Raji (cell line): ENCODE data around the gene EEF1AKMT2.

Experiments
- POLR2A ChIP-seq: IDR thresholded peaks from 2 replicates; pipeline ENCODE4 v1.6.1; 2011; ENCODE audit warnings: low read depth, low read length, control low read depth; ENCODE audit not compliant: insufficient read depth

EEF1AKMT2 gene

DNA sequence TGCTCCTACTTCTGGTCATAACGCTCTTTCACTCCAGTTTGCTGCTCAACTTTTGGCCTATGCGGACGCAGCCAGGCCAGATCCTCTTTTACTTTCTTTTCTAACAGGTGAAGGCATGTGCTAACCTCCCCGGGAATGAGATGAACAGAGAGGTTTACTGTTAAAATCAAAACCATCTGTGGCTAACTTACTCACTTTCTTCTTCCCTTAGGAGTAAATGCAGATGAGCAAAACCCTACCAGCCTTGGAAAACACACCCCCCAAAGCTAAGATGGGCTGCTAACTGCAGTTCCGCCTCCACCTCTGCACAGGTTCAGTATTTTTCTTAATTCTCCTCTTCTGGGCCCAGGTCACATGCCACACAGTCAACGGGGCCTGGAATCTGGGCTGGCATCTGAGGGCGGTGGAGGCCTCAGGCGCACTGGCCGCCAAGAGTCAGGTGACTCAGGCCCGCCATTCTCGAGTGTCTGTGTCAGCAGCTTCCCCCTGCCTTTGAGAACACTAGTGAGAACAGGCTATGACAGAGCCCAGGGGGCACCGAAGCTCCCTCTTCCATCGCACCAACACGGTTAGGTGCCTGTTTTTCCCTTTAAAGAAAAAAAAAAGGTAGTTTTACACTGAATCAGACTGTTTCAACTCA, 58.6 kb downstream of the EEF1AKMT2 start:
- TF ChIP-seq POLR2A, result no peak

DNA sequence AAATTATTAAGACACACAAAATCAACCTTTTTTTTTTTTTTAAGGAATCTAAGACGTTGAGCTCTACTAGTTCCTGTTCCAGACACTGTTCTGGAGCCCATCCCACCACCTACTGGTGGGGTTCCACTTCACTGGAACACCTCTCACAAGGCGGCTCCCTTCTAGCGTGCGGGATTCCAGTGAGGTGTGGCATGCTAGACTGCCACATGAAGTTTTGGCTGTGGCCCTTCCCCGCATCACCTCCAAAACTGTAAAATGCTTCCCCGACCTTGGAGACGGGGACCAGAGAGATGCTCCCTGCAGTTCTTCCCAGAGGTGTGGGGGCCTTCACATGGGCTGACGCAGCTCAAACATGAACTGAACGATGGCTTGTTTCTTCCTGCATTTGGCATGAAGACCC, 60.1 kb downstream of the EEF1AKMT2 start:
- no peak for TF ChIP-seq POLR2A

DNA sequence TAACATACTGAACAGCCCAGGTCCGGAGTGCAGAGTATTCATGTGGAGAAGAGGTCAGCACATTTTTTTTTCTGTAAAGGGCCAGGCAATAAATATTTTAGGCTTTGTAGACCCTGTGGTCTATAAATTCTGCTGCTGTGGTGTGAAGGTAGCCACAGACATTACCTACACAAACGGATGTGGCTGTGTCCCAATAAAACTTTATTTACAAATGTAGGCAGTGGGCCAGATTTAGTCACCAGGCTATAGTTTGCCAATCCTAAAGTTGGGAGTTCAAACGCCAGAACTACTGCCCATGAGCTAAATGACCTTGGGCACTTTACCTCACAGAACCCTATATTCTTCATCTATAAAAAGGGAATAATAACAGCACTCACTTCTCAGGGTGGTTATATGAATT, 60.9 kb downstream of the EEF1AKMT2 start:
- TF ChIP-seq POLR2A, result no peak

DNA sequence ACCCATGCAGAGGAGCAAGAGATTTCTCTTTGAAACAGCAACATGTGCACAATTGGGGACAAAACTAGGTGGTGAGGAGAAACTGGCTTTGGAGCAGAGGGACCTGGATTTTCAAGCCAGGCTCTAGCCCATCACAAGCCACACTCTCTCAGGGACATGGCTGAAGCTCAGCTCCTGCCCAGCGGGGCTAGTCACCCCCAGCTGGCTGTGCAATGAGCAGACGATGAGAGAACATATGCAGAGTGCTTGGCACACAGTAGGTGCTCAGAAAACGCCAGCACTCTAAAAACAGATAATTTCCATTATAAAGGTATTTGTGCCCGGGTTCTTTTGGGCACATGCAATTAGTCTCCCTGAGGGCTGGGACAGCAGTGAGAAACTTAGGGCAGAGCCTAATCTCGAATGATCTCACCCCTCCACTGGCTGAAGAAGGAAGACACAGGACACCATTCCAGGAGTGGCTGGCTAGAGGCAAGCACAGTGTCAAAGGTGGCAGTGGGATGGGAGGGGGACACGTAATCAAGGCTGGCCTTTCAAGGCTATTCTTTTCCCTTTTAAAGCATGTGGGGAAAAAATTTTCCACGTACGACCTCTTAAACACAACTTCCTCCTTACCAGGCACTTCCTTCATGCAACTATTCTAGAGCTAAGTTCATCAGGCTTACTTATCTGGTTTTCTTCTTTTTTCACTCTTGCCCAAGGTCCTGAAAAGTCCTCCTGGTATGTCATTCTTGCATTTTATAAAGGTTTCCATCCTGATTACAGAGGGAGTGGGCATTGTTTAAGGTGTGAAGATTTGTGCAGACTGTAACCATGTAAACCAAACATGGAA, 62.6 kb downstream of the EEF1AKMT2 start:
- TF ChIP-seq POLR2A, result no peak

DNA sequence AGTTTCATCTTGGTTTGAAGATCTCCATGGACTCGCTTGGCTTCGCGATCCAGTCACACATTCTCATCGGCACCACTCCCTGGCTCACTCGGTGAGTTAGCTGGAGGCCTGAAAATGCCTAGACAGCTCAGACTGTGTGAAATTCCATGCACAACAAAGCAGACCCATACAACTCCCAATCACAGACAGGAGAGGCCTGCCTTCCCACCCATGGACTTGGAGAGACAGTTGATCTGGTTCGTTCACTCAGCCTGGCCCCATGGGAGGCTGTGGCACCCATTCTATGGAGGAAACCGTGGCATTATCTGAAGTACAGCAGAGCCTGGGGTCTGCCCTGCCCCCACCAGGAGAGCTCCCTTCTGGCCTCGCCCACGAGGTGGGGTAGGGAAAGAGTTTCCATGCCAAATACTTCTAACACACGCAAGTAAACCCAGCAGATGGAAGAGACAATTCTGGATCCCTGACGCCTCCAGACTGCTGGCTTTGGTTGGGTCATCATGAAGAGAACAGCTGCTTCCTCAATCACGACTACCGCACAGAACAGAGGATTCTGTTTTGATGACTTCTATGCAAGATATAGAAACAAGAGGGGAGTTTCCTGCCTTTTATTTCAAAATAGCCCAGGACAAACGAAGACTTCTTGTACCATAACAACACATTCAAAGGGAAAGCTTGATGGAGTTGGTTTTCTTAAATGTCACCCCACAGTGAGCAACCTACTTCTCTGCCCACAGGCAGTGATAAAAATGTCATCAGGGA, 63.4 kb downstream of the EEF1AKMT2 start:
- no peak for TF ChIP-seq POLR2A

DNA sequence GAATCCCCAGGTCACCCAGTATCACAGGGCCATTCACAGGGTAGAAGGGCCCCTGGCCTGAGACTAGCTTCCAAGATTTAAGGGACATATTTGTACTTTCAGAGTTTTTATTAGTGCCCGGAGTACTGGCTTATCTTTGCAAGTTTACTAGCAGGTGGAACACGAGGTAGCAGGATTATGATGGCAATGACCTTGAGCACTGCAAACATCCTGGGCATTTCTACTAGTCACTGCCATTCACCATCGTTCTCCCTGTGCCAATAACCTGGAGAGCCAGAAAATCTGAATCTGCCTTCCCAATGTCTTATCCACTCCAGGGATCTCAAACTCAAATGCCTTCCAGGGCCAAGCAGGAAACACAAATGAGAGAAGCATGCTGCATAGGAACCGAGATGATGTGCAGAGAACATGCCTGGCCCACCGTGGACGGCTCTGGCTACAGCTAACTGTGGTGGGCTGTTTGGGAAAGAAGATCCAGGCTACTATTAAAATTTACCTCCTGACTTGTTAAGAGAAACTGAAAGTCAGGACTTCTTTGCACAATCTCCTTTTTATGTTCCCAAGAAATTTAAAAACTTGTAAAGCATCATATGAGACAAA, 64.2 kb downstream of the EEF1AKMT2 start:
- TF ChIP-seq POLR2A, result no peak

DNA sequence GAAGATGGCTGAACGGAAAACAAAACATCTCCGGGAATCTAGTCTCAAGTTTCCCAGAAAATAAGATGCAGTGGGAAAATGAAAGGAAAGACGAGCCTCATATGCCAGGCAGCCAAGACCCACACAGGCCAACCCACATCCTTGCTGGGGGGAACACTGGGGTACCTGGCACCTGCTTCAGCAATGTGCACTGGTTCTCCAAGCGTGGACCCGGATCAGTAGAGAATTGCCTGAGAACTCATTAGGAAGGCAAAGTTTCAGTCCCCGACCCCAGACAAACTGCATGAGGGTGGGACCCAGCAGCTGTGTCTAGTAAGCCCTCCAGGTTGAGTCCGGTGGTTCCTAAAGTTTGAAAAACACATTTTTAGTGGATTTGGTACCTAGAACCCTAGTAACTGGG, 65.9 kb downstream of the EEF1AKMT2 start:
- no peak for TF ChIP-seq POLR2A

DNA sequence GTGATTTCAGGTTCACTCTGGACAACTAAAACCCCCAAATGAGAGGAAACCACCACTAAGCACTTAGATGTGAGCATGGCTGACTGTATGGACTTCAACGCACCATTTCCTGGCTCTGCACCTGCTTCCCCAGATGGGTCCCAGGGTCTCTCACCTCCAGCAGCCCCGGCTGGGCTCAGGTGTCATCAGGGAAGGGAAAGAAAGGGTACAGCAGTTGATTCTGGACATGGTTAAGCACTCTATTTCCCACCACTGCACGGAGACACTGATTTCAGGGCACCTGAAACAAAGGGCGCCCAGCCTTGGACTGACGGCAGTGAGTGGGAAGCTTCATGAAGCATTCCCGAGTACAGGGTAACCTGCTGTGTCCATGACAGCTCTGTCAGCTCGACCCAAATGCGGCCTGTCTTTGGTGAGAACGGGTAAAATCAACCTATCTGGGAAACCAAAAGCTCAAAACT, 66.5 kb downstream of the EEF1AKMT2 start:
- TF ChIP-seq POLR2A, result no peak

DNA sequence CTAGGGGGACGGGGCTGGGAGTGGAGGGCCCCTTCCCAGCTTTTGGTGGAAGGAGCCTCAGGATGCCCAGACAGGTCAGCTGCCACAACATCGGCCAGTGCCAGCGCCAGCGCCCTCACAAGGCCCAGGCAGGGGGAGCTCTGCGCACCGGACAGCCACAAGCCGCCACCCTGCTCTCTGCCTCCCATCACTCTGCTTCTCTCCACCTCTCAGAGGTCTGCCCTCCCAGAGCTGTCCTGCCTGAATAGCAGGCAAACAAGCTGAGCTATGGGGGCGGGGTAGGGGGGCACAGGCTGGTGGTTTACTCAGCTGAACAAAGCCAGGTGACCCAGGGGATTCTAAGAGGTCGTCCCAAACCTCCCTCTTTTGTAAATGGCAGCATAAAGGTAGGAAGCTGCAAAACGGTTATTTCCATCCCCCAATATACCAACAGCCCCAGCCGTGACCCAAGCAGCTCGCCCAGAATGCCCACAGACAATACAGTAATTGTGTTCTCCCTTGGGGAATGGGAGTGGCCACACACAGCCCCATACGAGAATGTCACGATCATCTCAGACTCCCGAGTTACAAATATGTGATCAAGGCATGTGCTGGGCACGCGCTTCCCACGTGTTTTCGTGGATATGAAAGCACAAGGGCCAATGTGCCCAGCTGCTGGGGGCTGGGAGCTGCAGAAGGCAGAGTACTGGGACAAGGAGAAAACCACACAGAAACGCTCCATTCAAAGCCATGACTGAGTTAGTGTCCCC, 67.2 kb downstream of the EEF1AKMT2 start:
- TF ChIP-seq POLR2A, result no peak

DNA sequence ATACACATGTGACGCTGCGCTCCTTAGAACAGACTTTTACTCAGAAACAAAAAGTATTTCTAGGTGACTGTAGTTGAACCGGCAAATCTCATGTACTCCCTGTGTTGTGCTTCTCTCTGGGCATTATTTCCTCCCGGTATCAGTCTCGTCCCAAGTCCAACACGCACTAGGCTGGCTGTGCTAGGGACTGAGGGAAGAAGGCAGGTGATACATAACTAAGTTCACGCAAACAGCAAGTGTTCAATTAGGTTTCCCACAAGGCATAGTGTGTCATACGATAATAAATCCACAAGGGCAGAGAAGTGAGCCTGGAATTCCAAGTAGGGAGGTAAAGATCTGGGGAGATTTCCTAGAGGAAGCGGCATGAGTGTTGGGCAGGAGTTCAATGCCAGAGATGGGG, 67.9 kb downstream of the EEF1AKMT2 start:
- TF ChIP-seq POLR2A, result no peak

DNA sequence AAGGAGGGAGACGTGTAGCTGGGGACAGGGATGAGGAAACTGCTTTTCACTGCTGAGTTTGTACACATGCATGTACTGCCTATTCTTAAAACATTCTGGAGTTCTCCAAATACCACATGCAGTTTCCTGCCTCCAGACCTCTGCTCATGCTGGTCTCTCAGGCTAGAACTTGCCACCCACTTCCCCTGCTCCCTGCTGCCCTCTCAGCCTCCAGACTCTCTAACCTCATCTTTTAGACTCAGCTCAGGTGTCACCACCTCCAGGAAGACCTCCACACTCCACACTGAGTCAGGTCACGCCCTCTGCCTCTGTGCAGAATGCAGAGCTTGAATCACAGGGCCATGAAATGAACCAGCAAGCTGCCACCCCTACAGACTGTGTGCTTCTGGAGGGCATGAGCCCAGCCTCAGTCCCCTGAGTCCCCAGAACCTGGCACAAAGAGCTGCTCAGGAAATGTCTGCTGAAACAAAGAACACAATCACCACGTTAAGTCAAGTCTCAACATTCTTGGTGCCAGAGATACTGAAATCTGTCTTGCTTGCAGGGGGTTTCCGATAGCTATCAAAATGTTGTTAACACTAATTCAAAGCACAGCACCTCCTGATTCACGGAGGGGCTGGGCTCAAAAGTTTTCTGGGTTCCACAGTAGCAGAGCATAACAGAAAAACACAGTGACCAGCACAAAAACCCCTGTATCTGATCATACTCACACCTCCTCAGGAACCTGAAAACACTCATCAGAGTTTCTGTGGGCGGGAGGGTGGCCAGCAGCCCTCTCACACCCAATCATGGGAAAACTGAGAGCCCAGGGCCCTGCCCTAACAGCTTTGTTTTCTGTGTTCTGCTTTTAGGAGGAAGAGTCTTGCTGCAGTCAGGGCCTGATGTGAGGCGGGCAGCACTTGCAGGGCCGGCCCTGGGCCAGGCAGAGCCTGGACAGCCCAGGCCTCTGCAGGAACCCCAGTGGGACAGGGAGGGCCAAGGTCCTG, 68.6 kb downstream of the EEF1AKMT2 start:
- TF ChIP-seq POLR2A, result no peak

DNA sequence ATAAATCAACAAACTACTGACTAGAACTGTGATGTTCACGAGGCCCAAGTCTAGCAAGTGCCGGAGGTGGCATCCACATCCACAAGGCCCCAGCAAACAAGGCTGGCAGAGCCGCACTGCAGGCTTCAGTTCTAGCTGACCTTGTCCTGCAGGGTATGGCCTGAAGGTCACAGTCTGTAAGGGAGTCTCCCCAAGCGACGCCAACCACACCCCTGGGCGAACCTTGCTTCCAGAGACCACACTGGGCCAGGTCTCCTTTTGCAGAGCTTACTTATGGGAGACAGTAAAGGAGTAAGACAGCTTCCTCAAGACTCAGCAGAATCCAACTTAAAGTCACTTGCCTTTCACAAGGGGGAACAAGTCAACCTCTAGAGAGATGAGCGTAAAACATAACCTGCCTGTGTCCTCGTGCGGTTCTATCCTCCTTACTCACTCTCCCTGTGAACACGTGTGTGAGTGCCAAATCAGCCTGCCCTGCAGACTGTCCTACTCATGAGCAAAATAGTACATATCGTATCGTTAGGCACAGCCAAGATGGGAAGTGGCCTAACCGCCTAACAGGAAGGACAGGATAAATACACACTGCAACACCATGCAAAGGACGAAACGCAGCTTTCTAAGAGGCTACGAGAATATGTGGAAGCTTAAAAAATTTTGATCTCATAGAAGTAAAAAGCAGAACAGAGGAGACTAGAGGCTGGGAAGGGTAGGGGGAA, 70.2 kb downstream of the EEF1AKMT2 start:
- no peak for TF ChIP-seq POLR2A

DNA sequence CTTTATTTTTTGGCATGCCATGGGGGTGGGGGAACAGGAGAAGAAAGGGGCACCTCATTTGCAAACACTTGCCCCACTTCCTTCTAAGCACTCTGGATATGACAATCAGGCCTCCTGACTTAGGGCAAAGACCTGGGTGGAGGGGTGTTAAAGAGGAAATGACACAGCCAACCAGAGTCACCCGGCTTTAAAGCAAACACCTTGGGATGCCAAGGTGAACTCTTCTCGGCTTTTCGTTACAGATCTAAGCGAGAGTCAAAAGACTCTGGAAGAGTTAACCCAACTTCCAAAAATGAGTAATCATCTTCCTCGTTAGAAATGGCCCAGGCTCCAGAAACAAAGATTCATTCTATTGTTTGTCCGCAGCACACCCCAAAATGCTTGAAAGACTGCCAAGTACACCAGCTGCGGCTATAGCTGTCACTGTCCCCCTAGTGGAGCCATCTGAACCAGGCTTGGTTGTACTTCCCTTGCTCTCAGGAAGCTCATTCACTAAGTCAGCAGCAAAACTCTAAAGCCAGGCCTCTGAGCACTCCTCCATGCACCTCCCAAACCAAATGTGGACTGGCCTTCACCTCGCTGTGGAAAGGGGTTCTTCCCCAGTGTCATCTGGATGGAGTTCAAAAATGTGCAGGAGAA, 72.4 kb downstream of the EEF1AKMT2 start:
- TF ChIP-seq POLR2A, result no peak
